DMS153 treated with DMSO at 0.1 percent for 48 hours (cell line): Measurements from ENCODE around the gene PYROXD2.
A peak's percentile ranks its signal among the peaks of the same experiment; 100 is the strongest.

Experiments used
- DNase-seq: peaks from one replicate; lab custom pipeline; 2025; ENCODE audit not compliant: unreplicated experiment; lab: John Stamatoyannopoulos, UW

PYROXD2 gene

DNA sequence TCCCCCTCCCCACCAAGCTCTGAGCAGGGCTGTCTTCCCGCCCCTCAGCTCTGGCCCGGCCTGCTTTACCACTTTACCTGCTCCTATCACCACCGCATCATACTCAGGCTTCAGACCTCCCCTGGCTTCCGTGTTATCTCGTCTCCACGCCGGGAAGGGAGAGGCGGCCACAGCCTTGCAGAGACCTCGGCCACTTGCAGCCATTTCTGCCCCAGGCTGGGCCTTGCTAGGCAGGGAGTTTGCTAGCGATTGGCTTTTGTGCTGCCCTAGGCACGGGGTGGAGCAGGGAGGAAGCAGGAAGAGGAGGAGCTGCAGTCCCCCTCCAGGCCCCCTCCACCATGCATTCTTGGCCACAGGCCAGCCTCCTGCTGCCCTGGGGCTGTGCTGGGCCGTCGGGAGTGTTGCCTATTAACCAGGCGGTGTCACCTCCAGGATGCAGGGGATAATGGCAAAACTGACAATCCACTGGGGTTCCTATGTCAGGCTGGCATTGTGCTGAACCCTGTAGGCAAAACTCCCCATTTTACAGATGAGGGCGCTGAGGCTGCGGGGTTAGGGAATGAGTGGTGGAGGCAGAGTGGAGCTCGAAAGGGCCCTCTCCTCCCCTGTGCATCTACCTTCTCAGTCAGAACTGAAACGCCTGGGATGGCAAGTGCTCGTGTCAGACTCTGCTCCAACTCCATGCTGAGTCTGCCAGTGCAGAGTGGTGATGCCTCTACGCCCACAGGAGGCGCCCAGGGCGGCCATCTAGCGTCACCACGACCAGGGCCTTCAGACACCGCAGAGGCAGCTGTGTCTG lies at the start of gene PYROXD2:
Gene PYROXD2 (minus strand): TSS at position 251 of the 799 bp plus-strand sequence. CDS start 47 bp downstream, at position 204.
- peak; percentile 84 for DNase-seq

DNA sequence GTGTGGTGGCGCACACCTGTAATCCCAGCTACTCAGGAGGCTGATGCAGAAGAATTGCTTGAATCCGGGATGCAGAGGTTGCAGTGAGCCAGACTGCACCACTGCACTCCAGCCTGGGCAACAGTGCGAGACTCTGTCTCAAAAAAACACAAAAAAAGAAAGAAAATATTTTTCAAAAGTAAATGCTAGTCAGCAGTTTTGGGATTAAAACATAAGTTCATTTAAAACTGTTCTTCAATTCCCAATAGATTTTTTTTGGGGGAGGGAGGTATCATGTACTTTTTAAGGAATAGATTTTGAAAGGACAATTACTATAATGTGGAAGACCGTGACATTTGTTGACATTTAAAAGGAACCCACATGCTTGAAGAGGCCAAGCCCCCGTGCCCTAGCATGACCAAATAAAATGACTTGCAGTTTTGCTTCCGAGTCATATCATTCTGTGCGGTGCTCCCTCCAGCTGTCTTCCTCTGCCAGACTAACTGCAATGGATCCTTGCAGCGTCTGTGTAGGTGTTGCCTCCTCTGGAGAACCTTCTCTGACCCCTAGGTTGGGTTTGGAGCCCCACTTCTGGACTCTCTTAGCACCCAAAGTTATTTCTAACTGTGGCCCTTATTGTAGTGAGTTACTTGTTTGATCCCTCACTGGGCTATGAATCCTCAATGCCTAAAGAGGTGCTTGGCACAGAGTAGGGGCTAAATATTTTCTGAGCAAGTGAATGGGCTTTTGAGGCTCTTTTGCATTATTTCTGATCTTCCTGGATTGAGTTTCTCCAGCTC lies 49.2 kb upstream of the PYROXD2 start:
- DNase-seq: no peak

GRCh38 chr10:98463016-98463415 lies 48.0 kb upstream of the PYROXD2 start:
- DNase-seq: no peak

GRCh38 chr10:98461500-98461842 lies 46.5 kb upstream of the PYROXD2 start:
- no peak for DNase-seq

GRCh38 chr10:98460837-98461499 lies 46.0 kb upstream of the PYROXD2 start:
- DNase-seq: peak; percentile 36

DNA sequence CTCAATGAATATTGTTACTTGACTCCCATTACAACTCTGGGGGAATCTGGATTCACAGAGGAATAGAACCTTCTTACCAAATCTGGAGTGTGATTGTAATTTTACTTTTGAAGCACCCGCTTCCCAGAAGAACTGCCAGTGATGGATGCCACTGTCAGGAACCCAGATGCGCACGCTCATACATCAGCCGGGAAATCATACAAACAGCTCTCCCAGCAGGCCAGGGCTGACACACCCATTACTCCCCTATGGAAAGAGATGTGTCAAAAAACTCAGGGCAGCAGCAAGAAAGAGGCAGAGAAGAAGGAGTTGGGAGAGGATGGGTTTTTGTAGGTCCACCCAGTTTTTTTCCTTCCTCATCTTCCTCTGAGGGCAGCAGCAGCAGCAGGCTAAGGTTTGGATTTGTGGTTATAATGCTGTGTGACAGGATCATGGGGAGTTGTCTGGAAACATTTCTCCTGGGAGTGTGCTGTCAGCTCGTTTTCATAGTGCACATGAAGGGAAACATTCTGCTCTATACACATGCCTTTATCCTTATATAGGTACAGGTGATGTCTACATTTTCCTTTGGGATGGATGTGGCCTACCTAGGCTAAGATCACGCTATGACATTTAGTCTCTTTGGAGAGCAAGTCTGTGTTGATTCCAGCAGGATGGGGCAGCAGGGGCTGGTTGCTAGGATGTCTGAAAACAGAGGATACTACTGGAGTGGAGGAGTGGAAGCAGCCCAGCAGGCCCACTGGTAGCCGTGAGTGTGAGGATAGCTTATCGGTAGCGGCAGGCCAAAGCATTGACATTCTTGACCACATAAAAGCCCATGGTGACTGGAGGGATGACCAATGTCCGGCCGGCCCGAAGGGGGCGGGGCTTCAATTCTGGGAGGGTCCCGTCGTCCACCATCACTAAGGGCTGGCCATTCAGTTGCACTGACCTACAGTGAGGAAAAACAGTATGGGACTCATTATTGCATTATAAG lies 44.1 kb upstream of the PYROXD2 start:
- no peak for DNase-seq

DNA sequence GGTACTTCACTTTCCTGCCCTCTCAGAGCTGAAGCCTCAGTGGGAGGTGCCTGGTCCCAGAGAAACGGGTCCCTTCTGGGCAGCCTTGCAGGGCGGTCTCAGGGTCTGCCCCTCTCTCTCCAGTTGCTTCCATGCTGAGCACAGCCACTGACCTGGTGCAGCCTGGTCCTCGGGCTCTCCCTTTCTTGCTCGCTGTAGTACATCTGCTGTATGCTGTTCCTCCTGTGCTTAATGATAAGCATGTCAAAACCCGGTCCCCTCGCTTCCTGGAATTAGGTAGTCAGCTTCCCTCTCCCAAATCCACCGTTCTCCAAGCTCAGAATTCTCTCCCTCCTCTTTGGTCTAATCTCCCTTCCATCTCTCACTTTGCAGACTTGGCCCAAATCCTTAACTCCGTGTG lies 42.7 kb upstream of the PYROXD2 start:
- DNase-seq: no peak

DNA sequence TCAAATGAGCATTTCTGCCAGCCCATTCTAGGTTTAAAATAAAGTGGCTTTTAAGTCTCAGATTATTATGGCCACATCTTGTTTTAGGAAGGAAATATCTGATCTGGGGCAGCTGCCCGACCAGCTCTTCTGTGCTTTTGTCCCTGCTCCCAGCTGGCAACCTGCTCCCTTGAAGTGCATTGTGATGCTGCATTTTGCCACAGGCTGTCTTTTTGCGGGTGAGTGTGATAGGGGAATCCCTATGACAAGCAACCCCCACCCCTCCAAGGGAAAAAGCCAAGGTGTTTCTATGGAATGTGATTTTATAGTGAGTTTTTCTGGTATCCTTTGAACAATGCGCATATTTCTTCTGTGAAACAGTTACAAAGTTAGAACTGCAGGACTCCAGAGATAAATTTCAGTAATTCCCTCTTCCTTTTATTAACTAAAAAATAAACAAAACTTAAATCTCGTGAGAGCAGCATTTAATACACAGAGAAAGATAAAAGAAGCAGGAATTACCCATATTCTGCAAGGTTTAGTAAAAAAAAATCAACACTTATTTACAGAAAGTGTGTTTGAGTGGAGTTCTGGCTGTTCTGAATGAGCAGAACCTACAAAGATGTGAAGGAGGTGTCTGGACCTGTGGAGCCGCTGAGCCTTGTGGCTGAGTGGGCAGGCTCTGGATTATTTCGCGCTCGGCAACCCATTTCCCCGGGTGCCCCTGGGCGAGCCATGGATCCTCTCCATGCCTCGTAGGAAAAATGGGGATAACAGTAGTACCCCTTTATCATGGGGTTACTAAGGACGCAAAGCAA lies 41.9 kb upstream of the PYROXD2 start:
- DNase-seq: no peak

- no peak for DNase-seq
Measured at GRCh38 chr10:98456043-98456570, 41.1 kb upstream of the PYROXD2 start.

DNA sequence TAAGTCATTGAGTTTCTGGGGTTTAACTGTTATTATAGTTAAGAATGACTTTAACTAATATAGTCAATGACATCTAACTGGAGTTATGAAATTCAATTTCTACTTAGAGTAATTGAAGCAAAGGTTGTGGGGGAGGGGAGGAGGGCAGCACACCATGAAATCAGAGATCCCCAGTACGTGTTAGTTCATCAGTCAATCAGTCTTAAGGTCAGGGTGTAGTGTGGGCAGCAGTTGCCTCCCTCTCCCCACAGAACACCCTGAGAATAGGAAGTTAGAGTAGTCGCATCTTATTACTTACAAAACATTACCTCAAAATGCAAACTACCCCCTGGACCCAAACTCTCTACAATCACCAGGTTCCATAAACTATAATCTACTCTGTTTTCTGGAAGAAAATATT lies 38.7 kb upstream of the PYROXD2 start:
- DNase-seq: no peak

DNA sequence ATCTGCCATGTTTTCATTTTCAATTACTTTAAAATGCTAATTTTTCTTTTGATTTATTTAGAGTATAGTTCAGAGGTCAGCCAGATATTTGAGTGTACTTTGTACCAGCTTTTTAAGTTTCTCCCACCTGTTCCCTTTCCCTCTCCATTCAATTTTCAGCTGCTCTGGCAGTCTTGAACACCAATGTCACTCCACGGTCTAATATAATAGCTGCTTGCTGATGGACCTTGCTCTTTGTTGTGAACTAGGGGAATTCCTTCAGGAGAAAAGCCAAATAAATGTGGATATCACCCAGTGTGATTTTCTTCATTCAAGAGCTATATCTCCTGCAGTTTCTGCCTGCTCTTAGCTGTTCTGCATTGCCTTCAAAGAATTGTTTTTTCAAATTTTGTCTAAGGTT lies 35.6 kb upstream of the PYROXD2 start:
- no peak for DNase-seq

DNA sequence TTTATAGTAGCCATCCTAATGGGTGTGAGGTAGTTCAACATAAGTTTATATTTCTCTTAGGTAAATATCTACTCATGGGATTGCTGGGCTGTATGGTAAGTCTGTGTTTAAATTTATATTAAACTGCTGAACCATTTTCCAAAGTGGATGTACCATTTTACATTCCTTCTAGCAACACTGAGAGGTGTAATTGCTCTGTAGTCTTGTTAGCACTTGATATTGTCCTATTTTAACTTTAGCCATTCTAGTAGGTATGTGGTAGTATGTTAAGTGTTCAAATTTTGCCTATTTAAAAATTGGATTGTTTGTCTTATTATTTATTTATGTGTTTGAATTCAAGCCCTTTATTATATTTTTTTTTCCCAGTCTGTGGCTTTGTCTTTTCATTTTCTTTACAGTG lies 34.3 kb upstream of the PYROXD2 start:
- no peak for DNase-seq

GRCh38 chr10:98446661-98447221 lies 31.8 kb upstream of the PYROXD2 start, which contains the start of gene HPS1:
TSS of gene HPS1 (minus strand) at chr10:98446935. CDS start at chr10:98443240, 3,695 bp downstream.
- DNase-seq: peak; percentile 49

- DNase-seq: no peak
Measured at GRCh38 chr10:98446151-98446660, 31.2 kb upstream of the PYROXD2 start.

DNA sequence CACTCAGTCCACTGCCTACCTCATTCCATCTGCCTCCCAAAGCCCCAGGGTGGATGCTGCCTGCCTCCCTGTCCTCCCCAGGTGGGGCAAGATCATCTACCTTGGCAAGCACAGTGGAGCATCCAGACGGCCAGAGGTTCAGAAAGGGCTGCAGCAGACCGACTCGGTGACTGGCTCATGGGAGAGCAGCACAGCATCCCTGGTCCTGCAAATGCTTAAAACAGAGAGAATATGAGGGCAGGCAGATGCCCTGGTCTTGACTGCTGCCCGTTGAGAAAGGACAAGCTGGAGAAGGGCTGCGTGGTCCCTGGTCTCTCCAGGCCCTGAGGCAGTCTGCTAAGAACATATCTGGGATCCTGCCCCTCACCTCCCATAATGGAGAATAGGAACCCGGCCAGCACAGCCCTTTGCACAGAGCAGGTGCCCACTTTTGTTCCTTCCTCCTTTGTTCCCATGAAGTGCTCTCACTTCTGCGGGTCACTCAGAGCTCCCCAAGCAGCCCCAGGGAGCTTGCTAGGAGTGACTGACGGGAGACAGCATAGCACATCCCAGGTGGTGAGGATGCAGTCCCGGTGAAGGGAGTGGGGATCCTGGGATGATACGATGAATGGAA lies 30.3 kb upstream of the PYROXD2 start:
- DNase-seq: no peak

DNA sequence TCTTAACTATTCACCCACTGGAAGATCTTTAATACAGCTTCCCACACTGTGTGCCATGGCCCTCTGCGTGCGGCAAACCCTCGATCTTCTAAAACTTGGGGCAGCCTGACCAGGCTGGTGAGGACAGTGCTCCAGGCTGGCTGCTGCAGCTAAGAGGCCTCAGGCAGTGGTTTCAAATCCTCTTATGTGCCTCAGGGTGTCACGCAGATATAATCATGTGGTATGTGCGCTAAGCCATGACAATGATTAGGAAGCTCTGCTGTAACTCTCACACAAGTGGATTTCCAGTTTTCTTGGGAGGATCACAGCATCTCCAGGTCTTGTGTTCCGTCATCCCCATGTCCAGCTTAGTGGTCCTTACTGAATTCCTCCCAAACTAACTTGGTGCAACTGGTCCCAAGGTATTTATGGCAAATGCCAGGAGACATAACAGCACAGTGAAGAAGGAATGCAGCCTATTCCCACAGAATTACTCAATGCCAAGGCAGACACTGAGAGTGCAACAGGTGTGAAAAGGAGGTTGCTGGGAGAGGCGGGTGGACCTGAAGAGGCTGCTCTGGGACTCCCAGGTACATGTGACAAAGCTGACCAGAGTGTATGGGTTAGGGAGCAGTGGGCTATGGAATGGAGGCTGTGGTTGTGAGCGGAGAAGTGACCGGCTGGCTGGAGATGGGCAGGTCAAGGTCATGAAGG lies 29.5 kb upstream of the PYROXD2 start:
- no peak for DNase-seq

GRCh38 chr10:98438715-98439114 lies 23.7 kb upstream of the PYROXD2 start:
- DNase-seq: no peak

DNA sequence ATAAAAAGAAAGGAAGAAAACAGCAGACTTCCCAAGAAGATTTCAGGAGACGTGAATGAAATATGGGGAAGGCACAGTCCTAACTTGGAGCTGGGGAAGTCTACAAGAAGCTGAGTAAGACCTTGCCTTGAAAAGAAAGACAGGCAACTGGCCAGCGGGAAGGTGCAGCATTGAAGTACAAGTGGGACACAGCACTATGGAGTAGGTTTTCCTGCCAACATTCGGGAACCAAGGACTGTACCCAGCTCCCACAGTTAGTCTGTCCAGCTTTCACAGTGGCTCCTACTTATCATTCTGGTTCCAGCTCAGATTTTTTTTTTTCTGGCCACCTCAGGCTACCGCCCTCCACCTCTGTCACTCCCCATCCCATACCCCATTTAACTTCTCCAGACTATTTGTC lies 21.7 kb upstream of the PYROXD2 start:
- DNase-seq: no peak
